Astrocyte (in vitro differentiated cells and primary cell): ENCODE measurements around the gene SLC38A10. TPM values are rescaled to one million over a fixed set of nuclear protein-coding genes. Genes with fewer than 3 reads are reported as not detected.
A peak's percentile ranks its signal among the peaks of the same experiment; 100 is the strongest.

Experiments
- DNase-seq: peaks from one replicate; pipeline ENCODE4 v3.0.0-alpha.2; 2010; ENCODE audit warnings: low read depth
- FAIRE-seq: peaks from 2 replicates; lab custom pipeline; 2011; peaks lifted over from hg19 to GRCh38; lab: Jason Lieb, UNC
- H2AFZ ChIP-seq: 2 replicates; pipeline ENCODE4 v1.6.0; 2012; ENCODE audit warnings: low read depth, low read length, inconsistent platforms
- H3K27ac ChIP-seq: 2 replicates; pipeline ENCODE4 v1.5.1; 2011; ENCODE audit warnings: low read depth, low read length, inconsistent platforms
- H3K27me3 ChIP-seq: 2 replicates; pipeline ENCODE4 v1.6.0; 2011; ENCODE audit warnings: low read length, inconsistent platforms; ENCODE audit not compliant: insufficient read depth
- H3K36me3 ChIP-seq: 2 replicates; pipeline ENCODE4 v1.5.1; 2011; ENCODE audit warnings: low read length, inconsistent platforms; ENCODE audit not compliant: insufficient read depth
- H3K4me1 ChIP-seq: 2 replicates; pipeline ENCODE4 v1.5.1; 2011; ENCODE audit warnings: low read length, inconsistent platforms; ENCODE audit not compliant: insufficient read depth
- H3K4me2 ChIP-seq: 2 replicates; pipeline ENCODE4 v1.6.0; 2012; ENCODE audit warnings: low read length, inconsistent platforms
- H3K4me3 ChIP-seq: 2 replicates; pipeline ENCODE4 v1.5.1; 2011; ENCODE audit warnings: low read depth, mild to moderate bottlenecking, low read length, inconsistent platforms; ENCODE audit not compliant: insufficient read depth
- H3K79me2 ChIP-seq: 2 replicates; pipeline ENCODE4 v1.6.0; 2012; ENCODE audit warnings: mild to moderate bottlenecking, low read length, inconsistent platforms; ENCODE audit not compliant: insufficient read depth
- H3K9ac ChIP-seq: 2 replicates; pipeline ENCODE4 v1.6.0; 2012; ENCODE audit warnings: mild to moderate bottlenecking, low read length, inconsistent platforms
- H3K9me3 ChIP-seq: 2 replicates; pipeline ENCODE4 v1.5.1; 2012; ENCODE audit warnings: low read depth, mild to moderate bottlenecking, low read length, inconsistent platforms; ENCODE audit not compliant: insufficient read depth
- H4K20me1 ChIP-seq: 2 replicates; pipeline ENCODE4 v1.6.0; 2012; ENCODE audit warnings: low read length, inconsistent platforms; ENCODE audit not compliant: insufficient read depth
- H3K27ac Mint-ChIP-seq: one replicate; pipeline ENCODE4 v1.8.0; 2021; ENCODE audit warnings: mild to moderate bottlenecking, mixed read lengths; ENCODE audit not compliant: unreplicated experiment
- H3K27me3 Mint-ChIP-seq: one replicate; pipeline ENCODE4 v1.8.0; 2021; ENCODE audit warnings: low read depth, mixed read lengths; ENCODE audit not compliant: unreplicated experiment
- H3K36me3 Mint-ChIP-seq: one replicate; pipeline ENCODE4 v1.8.0; 2021; ENCODE audit warnings: low read depth, mixed read lengths; ENCODE audit not compliant: unreplicated experiment
- H3K4me1 Mint-ChIP-seq: one replicate; pipeline ENCODE4 v1.8.0; 2021; ENCODE audit warnings: low read depth, mixed read lengths; ENCODE audit not compliant: unreplicated experiment
- H3K4me3 Mint-ChIP-seq: one replicate; pipeline ENCODE4 v1.8.0; 2021; ENCODE audit warnings: mild to moderate bottlenecking, moderate library complexity, mixed read lengths; ENCODE audit not compliant: unreplicated experiment
- H3K9me3 Mint-ChIP-seq: one replicate; pipeline ENCODE4 v1.8.0; 2021; ENCODE audit warnings: mild to moderate bottlenecking, mixed read lengths; ENCODE audit not compliant: unreplicated experiment
- EZH2 ChIP-seq: IDR thresholded peaks from 2 replicates; pipeline ENCODE4 v1.6.1; 2012; ENCODE audit warnings: mild to moderate bottlenecking, low read length, inconsistent platforms; ENCODE audit not compliant: insufficient read depth
- total RNA-seq: library from RNA; stranded (reverse); gene quantifications from 2 replicates; pipeline ENCODE4 v1.2.1, GENCODE V29; 2021
- TF ChIP-seq, protein P1 (sequence below): IDR thresholded peaks from 2 replicates; pipeline ENCODE4 v1.5.1; 2011; ENCODE audit warnings: low read depth, mild to moderate bottlenecking, inconsistent platforms, low read length, moderate library complexity; ENCODE audit not compliant: insufficient read depth

SLC38A10 gene
- total RNA-seq, 1 donor from 2014 or later: 71.4 TPM

DNA sequence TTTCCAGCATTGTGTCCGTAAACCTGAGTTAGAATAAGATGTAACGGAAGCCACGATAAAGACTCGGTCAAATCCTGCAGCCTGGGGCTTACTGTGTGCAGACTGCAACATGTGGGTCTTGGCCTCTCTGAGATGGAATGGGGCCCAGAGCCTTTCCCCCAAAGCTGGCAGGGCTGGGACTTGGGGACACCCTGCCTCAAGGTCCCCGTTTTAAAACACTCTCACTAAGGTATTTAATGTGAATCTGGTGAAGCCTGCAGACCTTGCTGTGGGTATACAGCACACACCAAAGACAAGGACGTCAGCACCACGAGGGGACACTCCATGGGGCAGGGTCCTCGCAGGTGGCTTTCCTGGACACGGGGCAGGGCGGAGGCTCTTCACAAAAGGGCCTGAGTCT, 53.9 kb downstream of the SLC38A10 start:
- Histone ChIP-seq H3K27me3 (no peaks in the 10 kb centered on the region), H3K9ac (no peak overlapping the region), H2AFZ (no peak overlapping the region), H3K79me2 (peaks cover 53% of the 10 kb centered on the region), H4K20me1 (peaks cover 47% of the 10 kb centered on the region), H3K9me3 (no peaks in the 10 kb centered on the region), H3K4me2 (no peak overlapping the region), H3K4me1 (peaks cover 24% of the 10 kb centered on the region), H3K36me3 (peaks cover 4% of the 10 kb centered on the region), H3K27ac (no peak overlapping the region), H3K4me3 (no peak overlapping the region)
- Mint-ChIP-seq H3K9me3 (no peaks in the 10 kb centered on the region), H3K36me3 (peaks cover 5% of the 10 kb centered on the region), H3K27me3 (no peaks in the 10 kb centered on the region), H3K4me3 (peak overlapping the region; percentile 97), H3K4me1 (peaks cover 14% of the 10 kb centered on the region), H3K27ac (no peak overlapping the region)
- DNase-seq (no peak), FAIRE-seq (no peak)
- no peak for TF ChIP-seq EZH2
- TF ChIP-seq, protein P1, sequence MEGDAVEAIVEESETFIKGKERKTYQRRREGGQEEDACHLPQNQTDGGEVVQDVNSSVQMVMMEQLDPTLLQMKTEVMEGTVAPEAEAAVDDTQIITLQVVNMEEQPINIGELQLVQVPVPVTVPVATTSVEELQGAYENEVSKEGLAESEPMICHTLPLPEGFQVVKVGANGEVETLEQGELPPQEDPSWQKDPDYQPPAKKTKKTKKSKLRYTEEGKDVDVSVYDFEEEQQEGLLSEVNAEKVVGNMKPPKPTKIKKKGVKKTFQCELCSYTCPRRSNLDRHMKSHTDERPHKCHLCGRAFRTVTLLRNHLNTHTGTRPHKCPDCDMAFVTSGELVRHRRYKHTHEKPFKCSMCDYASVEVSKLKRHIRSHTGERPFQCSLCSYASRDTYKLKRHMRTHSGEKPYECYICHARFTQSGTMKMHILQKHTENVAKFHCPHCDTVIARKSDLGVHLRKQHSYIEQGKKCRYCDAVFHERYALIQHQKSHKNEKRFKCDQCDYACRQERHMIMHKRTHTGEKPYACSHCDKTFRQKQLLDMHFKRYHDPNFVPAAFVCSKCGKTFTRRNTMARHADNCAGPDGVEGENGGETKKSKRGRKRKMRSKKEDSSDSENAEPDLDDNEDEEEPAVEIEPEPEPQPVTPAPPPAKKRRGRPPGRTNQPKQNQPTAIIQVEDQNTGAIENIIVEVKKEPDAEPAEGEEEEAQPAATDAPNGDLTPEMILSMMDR: no peak

DNA sequence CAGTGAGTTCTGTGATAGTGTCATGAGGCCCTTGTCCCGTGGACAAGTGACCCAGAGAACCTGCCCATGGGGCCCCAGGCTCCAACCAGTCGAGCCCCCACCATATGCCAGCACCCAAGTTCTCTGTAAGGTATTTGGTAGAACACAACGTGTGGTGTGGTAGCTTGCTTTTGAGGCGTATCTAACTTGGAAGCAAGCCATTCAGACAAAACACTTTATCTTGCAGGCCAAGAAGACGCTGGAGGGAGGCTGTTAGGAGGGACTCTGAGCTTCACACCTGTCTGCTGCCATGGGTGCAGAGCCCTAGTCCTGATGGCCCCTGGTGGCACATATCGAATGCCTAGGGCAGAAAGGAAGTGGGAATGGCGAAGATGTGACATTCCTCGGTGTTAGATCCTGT, 54.3 kb downstream of the SLC38A10 start:
- no peak overlapping the region for H2AFZ ChIP-seq
- Mint-ChIP-seq H3K9me3 (no peaks in the 10 kb centered on the region), H3K4me1 (peaks cover 14% of the 10 kb centered on the region), H3K4me3 (peak overlapping the region; percentile 97), H3K27me3 (no peaks in the 10 kb centered on the region), H3K27ac (peak overlapping the region; percentile 66), H3K36me3 (peaks cover 4% of the 10 kb centered on the region)
- no peaks in the 10 kb centered on the region for H3K27me3 ChIP-seq
- H3K79me2 ChIP-seq: peaks cover 57% of the 10 kb centered on the region
- peaks cover 24% of the 10 kb centered on the region for H3K4me1 ChIP-seq
- H3K4me2 ChIP-seq: peak overlapping the region; percentile 95
- H3K4me3 ChIP-seq: no peak overlapping the region
- H3K9me3 ChIP-seq: no peaks in the 10 kb centered on the region
- no peak for DNase-seq
- TF ChIP-seq, protein P1: no peak
- TF ChIP-seq EZH2: no peak
- no peak overlapping the region for H3K27ac ChIP-seq
- peaks cover 47% of the 10 kb centered on the region for H4K20me1 ChIP-seq
- no peak for FAIRE-seq
- H3K9ac ChIP-seq: no peak overlapping the region
- H3K36me3 ChIP-seq: peaks cover 4% of the 10 kb centered on the region

DNA sequence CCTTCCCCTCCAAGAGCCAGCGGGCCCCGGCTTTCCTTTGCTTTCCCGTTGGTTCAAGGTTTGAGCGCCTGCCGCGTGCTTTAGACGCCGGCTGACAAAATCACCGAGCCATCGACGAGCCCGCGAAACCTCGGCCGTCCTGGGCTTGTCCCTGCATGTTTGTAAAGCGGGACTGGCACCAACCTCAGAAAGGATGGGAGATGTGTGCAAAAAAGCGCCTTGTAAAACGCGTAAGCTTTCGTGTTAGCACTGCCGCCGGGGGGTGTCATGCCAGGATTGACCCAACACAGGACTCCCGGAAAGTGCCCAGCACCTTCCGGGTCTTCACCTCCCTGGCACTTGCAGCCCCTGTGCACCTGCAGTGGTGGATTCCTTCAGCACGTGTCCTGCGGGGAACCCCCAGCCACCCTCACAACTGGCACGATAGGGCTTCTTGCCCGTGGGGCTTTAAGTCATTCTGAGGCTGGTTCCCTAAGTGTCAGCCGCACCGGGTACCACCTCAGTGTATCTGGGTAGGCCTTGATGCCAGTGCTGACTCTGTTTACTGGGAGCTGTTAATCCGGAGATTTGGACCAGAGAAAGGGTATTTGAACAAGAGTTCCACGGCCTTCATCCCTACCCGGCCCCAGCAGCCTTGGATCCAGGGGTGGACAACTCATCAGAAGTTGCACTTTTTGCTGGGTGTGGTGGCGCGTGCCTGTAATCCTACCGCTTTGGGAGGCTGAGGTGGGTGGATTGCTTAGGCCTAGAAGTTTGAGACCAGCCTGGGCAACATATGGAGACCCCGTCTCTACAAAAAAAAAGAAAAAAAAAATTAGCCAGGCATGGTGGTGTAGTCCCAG, 55.2 kb downstream of the SLC38A10 start:
- Mint-ChIP-seq H3K27ac (peak overlapping the region; percentile 91), H3K9me3 (no peaks in the 10 kb centered on the region), H3K4me1 (peaks cover 14% of the 10 kb centered on the region), H3K27me3 (no peaks in the 10 kb centered on the region), H3K4me3 (peak overlapping the region; percentile 97), H3K36me3 (peaks cover 4% of the 10 kb centered on the region)
- TF ChIP-seq EZH2: no peak
- TF ChIP-seq, protein P1: no peak
- Histone ChIP-seq H3K27me3 (no peaks in the 10 kb centered on the region), H3K79me2 (peaks cover 58% of the 10 kb centered on the region), H3K4me2 (peak overlapping the region; percentile 95), H3K27ac (peak overlapping the region; percentile 78), H3K4me3 (peak overlapping the region; percentile 71), H3K36me3 (peaks cover 4% of the 10 kb centered on the region), H3K9me3 (no peaks in the 10 kb centered on the region), H3K4me1 (peaks cover 18% of the 10 kb centered on the region), H4K20me1 (peaks cover 46% of the 10 kb centered on the region), H2AFZ (no peak overlapping the region), H3K9ac (peak overlapping the region; percentile 93)
- FAIRE-seq (no peak), DNase-seq (no peak)
